ENCODE data around the gene ASB14. TPM values are rescaled to one million over a fixed set of nuclear protein-coding genes. Genes with fewer than 3 reads are reported as not detected.

Gene ASB14
- total RNA-seq, 1 experiment from 2014 or later, result 0.03 TPM

- H3K4me3 ChIP-seq (ENCODE audit: insufficient read depth, low read depth, low read length), result peak overlapping the region; percentile 94
- H3K36me3 ChIP-seq (replicated peaks; ENCODE audit: control insufficient read depth, insufficient read depth, low read length), result no peaks in the 10 kb centered on the region
- H3K27me3 ChIP-seq (ENCODE audit: control insufficient read depth, insufficient read depth, low read length), result peaks cover 2% of the 10 kb centered on the region
- DNase-seq, result peak; percentile 57
Observed at GRCh38 chr3:57227930-57228751, 64.3 kb downstream of the ASB14 start.

- Histone ChIP-seq H3K36me3 (replicated peaks; ENCODE audit: control insufficient read depth, insufficient read depth, low read length) (no peaks in the 10 kb centered on the region), H3K4me3 (ENCODE audit: insufficient read depth, low read depth, low read length) (peak within 1 kb of the TSS; percentile 94), H3K27me3 (ENCODE audit: control insufficient read depth, insufficient read depth, low read length) (peaks cover 2% of the 10 kb centered on the region)
- peak; percentile 100 for DNase-seq
Observed at GRCh38 chr3:57227204-57227929, 65.1 kb downstream of the ASB14 start, which contains the start of gene APPL1. Gene APPL1, plus strand, starts transcription at chr3:57227729. Its CDS starts 155 bp downstream, at chr3:57227884.

GRCh38 chr3:57226176-57226575 is 66.3 kb downstream of the ASB14 start:
- H3K27me3 ChIP-seq (ENCODE audit: control insufficient read depth, insufficient read depth, low read length), result peaks cover 2% of the 10 kb centered on the region
- no peak for DNase-seq
- H3K4me3 ChIP-seq (ENCODE audit: insufficient read depth, low read depth, low read length), result no peak overlapping the region
- no peaks in the 10 kb centered on the region for H3K36me3 ChIP-seq (replicated peaks; ENCODE audit: control insufficient read depth, insufficient read depth, low read length)

- no peak for DNase-seq
- Histone ChIP-seq H3K4me3 (ENCODE audit: insufficient read depth, low read depth, low read length) (no peak overlapping the region), H3K27me3 (ENCODE audit: control insufficient read depth, insufficient read depth, low read length) (peaks cover 2% of the 10 kb centered on the region), H3K36me3 (replicated peaks; ENCODE audit: control insufficient read depth, insufficient read depth, low read length) (no peaks in the 10 kb centered on the region)
Observed at GRCh38 chr3:57224856-57225255, 67.6 kb downstream of the ASB14 start.

GRCh38 chr3:57221883-57222282 is 70.6 kb downstream of the ASB14 start:
- no peaks in the 10 kb centered on the region for H3K36me3 ChIP-seq (replicated peaks; ENCODE audit: control insufficient read depth, insufficient read depth, low read length)
- DNase-seq, result peak; percentile 32
- no peak overlapping the region for H3K4me3 ChIP-seq (ENCODE audit: insufficient read depth, low read depth, low read length)
- H3K27me3 ChIP-seq (ENCODE audit: control insufficient read depth, insufficient read depth, low read length), result no peaks in the 10 kb centered on the region

Other genes with a start within 250 kb of the ASB14 start
- gene SPATA12, start 232.0 kb downstream of the ASB14 start, total RNA-seq (2014; rRNA removed; shearing (Covaris generic)), result 0.14 TPM in 1 of 2 replicates, not detected in the other
- gene IL17RD, start 127.3 kb downstream of the ASB14 start, total RNA-seq (2014; rRNA removed; shearing (Covaris generic)), result 31.6 and 33.4 TPM in 2 replicates
- gene HESX1, start 92.7 kb downstream of the ASB14 start, total RNA-seq (2014; rRNA removed; shearing (Covaris generic)), result 1.9 and 3.0 TPM in 2 replicates
- 32.4 and 36.2 TPM in 2 replicates for gene APPL1, start 65.0 kb downstream of the ASB14 start, total RNA-seq (2014; rRNA removed; shearing (Covaris generic))

Data from H7 (cell line).